Endothelial cell of umbilical vein (primary cell): ENCODE data around the gene PPP4R4. TPM values are rescaled to one million over a fixed set of nuclear protein-coding genes. Genes with fewer than 3 reads are reported as not detected.

Experiments used
- BruUV-seq: library from RNA; stranded (reverse); fragments of 400-500 nt; replicated peaks from 2 replicates; lab custom pipeline; 2021; lab: Mats Ljungman, UMichigan
- CTCF ChIA-PET: fragments of 300-600, 350-600 bp; sonication (Branson Sonifier 250); formaldehyde crosslinking; loops from one replicate; lab custom pipeline; 2021; ENCODE audit warnings: antibody characterized with exemption, inconsistent platforms; lab: Charles Lee
- POLR2A ChIA-PET: fragments of 300-600, 350-600 bp; sonication (Branson Sonifier 250); formaldehyde crosslinking; loops from one replicate; lab custom pipeline; 2021; ENCODE audit warnings: antibody characterized with exemption, inconsistent platforms; lab: Charles Lee
- DNase-seq: peaks from one replicate; pipeline ENCODE4 v3.0.0-alpha.2; 2011; ENCODE audit warnings: low read depth, low spot score
- FAIRE-seq: peaks from 2 replicates; lab custom pipeline; 2011; peaks lifted over from hg19 to GRCh38; lab: Jason Lieb, UNC
- H2AFZ ChIP-seq: 2 replicates; pipeline ENCODE4 v1.6.0; 2012; ENCODE audit warnings: low read depth, low read length, control low read depth, inconsistent platforms
- H3K27ac ChIP-seq: 2 replicates; pipeline ENCODE4 v1.5.1; 2011; ENCODE audit warnings: low read depth, mild to moderate bottlenecking, control low read depth, low read length, moderate library complexity; ENCODE audit not compliant: insufficient read depth
- H3K27me3 ChIP-seq, 2 experiments: 2 replicates each; pipeline versions ENCODE4 v1.6.0 to v1.6.1; 2011; ENCODE audit warnings: low read length in 2 of 2, mixed read lengths in 1 of 2; ENCODE audit not compliant: control insufficient read depth in 2 of 2, insufficient read depth in 2 of 2
- H3K36me3 ChIP-seq, 2 experiments: 2 replicates in 1 of 2; 3 replicates in 1 of 2; pipeline ENCODE4 v1.5.1; 2011; ENCODE audit warnings: low read length in 2 of 2, mild to moderate bottlenecking in 1 of 2, moderate library complexity in 1 of 2; ENCODE audit not compliant: control insufficient read depth in 2 of 2, insufficient read depth in 2 of 2; ENCODE audit errors: extremely low read depth in 1 of 2
- H3K4me1 ChIP-seq: 3 replicates; pipeline ENCODE4 v1.5.1; 2011; ENCODE audit warnings: mild to moderate bottlenecking, low read length; ENCODE audit not compliant: control insufficient read depth, insufficient read depth; ENCODE audit errors: extremely low read depth
- H3K4me2 ChIP-seq: 2 replicates; pipeline ENCODE4 v1.6.1; 2011; ENCODE audit warnings: low read length, control low read depth, mixed read lengths; ENCODE audit not compliant: insufficient read depth
- H3K4me3 ChIP-seq, 3 experiments: fragments of 200-600 bp in 1 of 3; sonication (generic), shearing (Covaris generic) in 1 of 3; replicated peaks in 1 of 3; 2 replicates each; pipeline ENCODE4 v1.5.1; 2011 to 2016; ENCODE audit warnings: control low read depth in 3 of 3, low read length in 3 of 3, mild to moderate bottlenecking in 2 of 3, inconsistent platforms in 1 of 3, low read depth in 1 of 3, moderate library complexity in 1 of 3; ENCODE audit not compliant: insufficient read depth in 1 of 3
- H3K79me2 ChIP-seq: 2 replicates; pipeline ENCODE4 v1.6.0; 2012; ENCODE audit warnings: low read length, inconsistent platforms; ENCODE audit not compliant: control insufficient read depth, insufficient read depth
- H3K9ac ChIP-seq: replicated peaks from 2 replicates; pipeline ENCODE3; 2011; ENCODE audit warnings: low read length, control low read depth; ENCODE audit not compliant: insufficient read depth; ENCODE audit errors: extremely low read depth
- H3K9me1 ChIP-seq: replicated peaks from 3 replicates; pipeline ENCODE4 v1.6.0; 2011; ENCODE audit warnings: mild to moderate bottlenecking, low read length; ENCODE audit not compliant: control insufficient read depth, insufficient read depth; ENCODE audit errors: extremely low read depth
- H3K9me3 ChIP-seq: replicated peaks from 2 replicates; pipeline ENCODE4 v1.5.1; 2012; ENCODE audit warnings: low read length, inconsistent platforms; ENCODE audit not compliant: control insufficient read depth, insufficient read depth
- H4K20me1 ChIP-seq: replicated peaks from 2 replicates; pipeline ENCODE3; 2011; ENCODE audit warnings: mild to moderate bottlenecking, low read length; ENCODE audit not compliant: control insufficient read depth, insufficient read depth; ENCODE audit errors: extremely low read depth
- EZH2 ChIP-seq: IDR thresholded peaks from 2 replicates; pipeline ENCODE4 v1.6.1; 2012; ENCODE audit warnings: borderline replicate concordance, low read depth, mild to moderate bottlenecking, moderate library complexity, low read length, inconsistent platforms; ENCODE audit not compliant: severe bottlenecking
- FOS ChIP-seq: IDR thresholded peaks from 2 replicates; pipeline ENCODE4 v1.6.1; 2011; ENCODE audit warnings: mild to moderate bottlenecking, low read length, moderate library complexity, borderline replicate concordance; ENCODE audit not compliant: insufficient read depth
- GATA2 ChIP-seq: IDR thresholded peaks from 2 replicates; pipeline ENCODE4 v1.7.0; 2011; ENCODE audit warnings: low read depth, mild to moderate bottlenecking, moderate library complexity, mixed read lengths, low read length; ENCODE audit not compliant: insufficient read length, insufficient read depth
- JUN ChIP-seq: IDR thresholded peaks from 2 replicates; pipeline ENCODE4 v1.6.1; 2011; ENCODE audit warnings: borderline replicate concordance, low read depth; ENCODE audit not compliant: insufficient read length, insufficient read depth
- MAX ChIP-seq: IDR thresholded peaks from 2 replicates; pipeline ENCODE4 v1.6.1; 2011; ENCODE audit not compliant: insufficient read depth, insufficient read length
- MYC ChIP-seq: IDR thresholded peaks from one replicate; pipeline ENCODE4 v1.6.1; 2011; ENCODE audit warnings: mild to moderate bottlenecking, low read depth, low read length
- POLR2A ChIP-seq: IDR thresholded peaks from 2 replicates; pipeline ENCODE4 v1.6.1; 2012; ENCODE audit warnings: low read depth, mild to moderate bottlenecking, control low read depth, low read length
- POLR2AphosphoS5 ChIP-seq: IDR thresholded peaks from 2 replicates; pipeline ENCODE4 v1.6.1; 2012; ENCODE audit warnings: low read depth, mild to moderate bottlenecking, control low read depth, low read length, moderate library complexity; ENCODE audit not compliant: insufficient read depth
- dilution Hi-C: fragments of 300-500 bp; cut with MboI; formaldehyde crosslinking; loops from one replicate; pipeline ENCODE4 v1.15.0; 2019; ENCODE audit warnings: low sequenced_read_pairs; ENCODE audit not compliant: extremely low pct_ligation_motif_present
- intact Hi-C: fragments of 100-400 bp; cut with micrococcal nuclease; formaldehyde crosslinking; loops from one replicate; pipeline ENCODE4 v1.10.0; 2022
- polyA plus RNA-seq, 4 experiments: library from polyadenylated mRNA; depleted of rRNA in 3 of 4; stranded (reverse) in 3 of 4; unstranded in 1 of 4; fragments of >200 nt; gene quantifications; 2 replicates each; pipeline versions ENCODE4 v1.2.1 to v1.2.3, GENCODE V29; 2011 to 2012; ENCODE audit warnings: missing spikeins in 1 of 4
- total RNA-seq: library from RNA; stranded (reverse); gene quantifications from 2 replicates; pipeline ENCODE4 v1.2.3, GENCODE V29; 2021
- TF ChIP-seq, protein P1 (sequence below), 2 donors: IDR thresholded peaks; 1 replicate in 1 of 2; 2 replicates in 1 of 2; pipeline ENCODE4 v1.5.1; 2011; ENCODE audit warnings: low read length in 2 of 2, mild to moderate bottlenecking in 2 of 2, moderate library complexity in 2 of 2, control low read depth in 1 of 2, inconsistent platforms in 1 of 2, low read depth in 1 of 2; ENCODE audit not compliant: insufficient read depth in 1 of 2; ENCODE audit errors: extremely low read depth in 1 of 2

The PPP4R4 gene
- total and polyA plus RNA-seq, 2 donors (not counting 3 experiments of a cell fraction or from before 2014, with no cell fraction given), result not detected

DNA sequence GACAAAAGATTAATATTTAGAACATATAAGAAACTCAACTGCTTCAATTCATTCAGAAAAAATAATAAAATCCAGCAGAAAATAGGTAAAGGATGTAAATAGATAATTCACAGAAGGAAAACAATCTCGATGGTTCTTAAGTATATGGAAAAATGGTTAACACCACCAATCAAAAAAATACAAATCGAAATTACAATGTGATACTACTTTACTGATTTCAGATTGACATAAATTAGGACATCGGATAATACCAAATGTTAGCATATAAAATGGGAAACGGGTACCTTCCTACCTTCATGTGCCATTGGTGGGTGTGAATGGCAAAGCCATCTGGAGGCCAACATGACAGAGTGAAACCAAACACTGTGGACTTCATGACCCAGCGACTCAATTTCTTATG, 1.6 kb upstream of the PPP4R4 start:
- intact Hi-C loops (loop anchor here (5.0 kb wide), 1 partner anchor 90 kb away; the partner anchor contains the start of genes DDX24 and IFI27L1), dilution Hi-C loops (no loop called here)
- H3K27me3 ChIP-seq, result peaks cover 21 to 46% of the 10 kb centered on the region in 2 experiments
- H3K9me1 ChIP-seq, result no peaks in the 10 kb centered on the region
- CTCF ChIA-PET, result interaction anchor here (1.6 kb wide), 1 partner anchor 40 kb away, joined by 4 read pairs; no protein-coding TSS in a partner anchor
- peaks cover 3% of the 10 kb centered on the region for H3K4me1 ChIP-seq
- TF ChIP-seq, protein P1, sequence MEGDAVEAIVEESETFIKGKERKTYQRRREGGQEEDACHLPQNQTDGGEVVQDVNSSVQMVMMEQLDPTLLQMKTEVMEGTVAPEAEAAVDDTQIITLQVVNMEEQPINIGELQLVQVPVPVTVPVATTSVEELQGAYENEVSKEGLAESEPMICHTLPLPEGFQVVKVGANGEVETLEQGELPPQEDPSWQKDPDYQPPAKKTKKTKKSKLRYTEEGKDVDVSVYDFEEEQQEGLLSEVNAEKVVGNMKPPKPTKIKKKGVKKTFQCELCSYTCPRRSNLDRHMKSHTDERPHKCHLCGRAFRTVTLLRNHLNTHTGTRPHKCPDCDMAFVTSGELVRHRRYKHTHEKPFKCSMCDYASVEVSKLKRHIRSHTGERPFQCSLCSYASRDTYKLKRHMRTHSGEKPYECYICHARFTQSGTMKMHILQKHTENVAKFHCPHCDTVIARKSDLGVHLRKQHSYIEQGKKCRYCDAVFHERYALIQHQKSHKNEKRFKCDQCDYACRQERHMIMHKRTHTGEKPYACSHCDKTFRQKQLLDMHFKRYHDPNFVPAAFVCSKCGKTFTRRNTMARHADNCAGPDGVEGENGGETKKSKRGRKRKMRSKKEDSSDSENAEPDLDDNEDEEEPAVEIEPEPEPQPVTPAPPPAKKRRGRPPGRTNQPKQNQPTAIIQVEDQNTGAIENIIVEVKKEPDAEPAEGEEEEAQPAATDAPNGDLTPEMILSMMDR (IDR thresholded peaks at IDR 0.05; ENCODE audit: extremely low read depth in 1 of 2, insufficient read depth in 1 of 2, low read depth in 1 of 2, low read length in 2 of 2), result no peak
- no peak for TF ChIP-seq FOS
- TF ChIP-seq POLR2AphosphoS5, result no peak
- TF ChIP-seq MYC, result no peak
- TF ChIP-seq GATA2, result no peak
- TF ChIP-seq MAX, result no peak
- no peak for TF ChIP-seq JUN
- no peak for TF ChIP-seq EZH2
- TF ChIP-seq POLR2A, result no peak
- no peaks in the 10 kb centered on the region for H3K9me3 ChIP-seq
- FAIRE-seq (no peak), DNase-seq (no peak)
- H4K20me1 ChIP-seq, result no peaks in the 10 kb centered on the region
- H3K27ac ChIP-seq, result no peak overlapping the region
- H3K79me2 ChIP-seq, result no peaks in the 10 kb centered on the region
- no peak overlapping the region for H3K9ac ChIP-seq
- BruUV-seq, result no TSS peak
- H3K4me2 ChIP-seq, result no peak overlapping the region
- H3K4me3 ChIP-seq, result no peak overlapping the region
- no peaks in the 10 kb centered on the region for H3K36me3 ChIP-seq
- POLR2A ChIA-PET, result no interaction called here
- no peak overlapping the region for H2AFZ ChIP-seq
